ENCODE results near the gene TCF3.
A peak's percentile ranks its signal among the peaks of the same experiment; 100 is the strongest.

Gene TCF3

GRCh38 chr19:1632462-1633268 lies 19.8 kb downstream of the TCF3 start:
- H3K9me3 ChIP-seq (ENCODE audit: insufficient read depth, low read length) = no peaks in the 10 kb centered on the region
- H3K4me3 ChIP-seq (ENCODE audit: insufficient read length, low read depth) = no peak overlapping the region
- peaks cover 14% of the 10 kb centered on the region for H3K4me1 ChIP-seq (ENCODE audit: insufficient read depth, insufficient read length)
- H3K27me3 ChIP-seq (ENCODE audit: insufficient read depth, insufficient read length) = no peaks in the 10 kb centered on the region
- DNase-seq (ENCODE audit: low read depth, low spot score) = no peak
- no peak overlapping the region for H3K9ac ChIP-seq (ENCODE audit: insufficient read length, low read depth)
- no peak for TF ChIP-seq ZNF274 (IDR thresholded peaks at IDR 0.05; ENCODE audit: low read depth, low read length)
- TF ChIP-seq YY1 (IDR thresholded peaks at IDR 0.05; ENCODE audit: insufficient read depth, insufficient read length) = no peak
- no peak for TF ChIP-seq SUZ12 (IDR thresholded peaks at IDR 0.05; ENCODE audit: extremely low read depth, insufficient read depth, insufficient read length)
- H3K36me3 ChIP-seq (ENCODE audit: insufficient read depth, insufficient read length, low read length) = peaks cover 80% of the 10 kb centered on the region

- Histone ChIP-seq H3K4me1 (ENCODE audit: insufficient read depth, insufficient read length) (peaks cover 22% of the 10 kb centered on the region), H3K9ac (ENCODE audit: insufficient read length, low read depth) (peak overlapping the region; percentile 56), H3K27me3 (ENCODE audit: insufficient read depth, insufficient read length) (no peaks in the 10 kb centered on the region), H3K36me3 (ENCODE audit: insufficient read depth, insufficient read length, low read length) (peaks cover 79% of the 10 kb centered on the region), H3K9me3 (ENCODE audit: insufficient read depth, low read length) (no peaks in the 10 kb centered on the region), H3K4me3 (ENCODE audit: insufficient read length, low read depth) (no peak overlapping the region)
- no peak for DNase-seq (ENCODE audit: low read depth, low spot score)
- TF ChIP-seq YY1 (IDR thresholded peaks at IDR 0.05; ENCODE audit: insufficient read depth, insufficient read length) = no peak
- TF ChIP-seq ZNF274 (IDR thresholded peaks at IDR 0.05; ENCODE audit: low read depth, low read length) = no peak
- TF ChIP-seq SUZ12 (IDR thresholded peaks at IDR 0.05; ENCODE audit: extremely low read depth, insufficient read depth, insufficient read length) = no peak
These were observed 20.8 kb downstream of the TCF3 start for GRCh38 chr19:1631557-1632100.

- H3K4me3 ChIP-seq (ENCODE audit: insufficient read length, low read depth) = no peak overlapping the region
- DNase-seq (ENCODE audit: low read depth, low spot score) = no peak
- H3K4me1 ChIP-seq (ENCODE audit: insufficient read depth, insufficient read length) = peaks cover 23% of the 10 kb centered on the region
- H3K9ac ChIP-seq (ENCODE audit: insufficient read length, low read depth) = no peak overlapping the region
- H3K36me3 ChIP-seq (ENCODE audit: insufficient read depth, insufficient read length, low read length) = peaks cover 77% of the 10 kb centered on the region
- H3K27me3 ChIP-seq (ENCODE audit: insufficient read depth, insufficient read length) = no peaks in the 10 kb centered on the region
- TF ChIP-seq ZNF274 (IDR thresholded peaks at IDR 0.05; ENCODE audit: low read depth, low read length) (no peak), SUZ12 (IDR thresholded peaks at IDR 0.05; ENCODE audit: extremely low read depth, insufficient read depth, insufficient read length) (no peak), YY1 (IDR thresholded peaks at IDR 0.05; ENCODE audit: insufficient read depth, insufficient read length) (no peak)
- no peaks in the 10 kb centered on the region for H3K9me3 ChIP-seq (ENCODE audit: insufficient read depth, low read length)
These were observed 21.6 kb downstream of the TCF3 start for GRCh38 chr19:1630811-1631210.

- Histone ChIP-seq H3K36me3 (ENCODE audit: insufficient read depth, insufficient read length, low read length) (peaks cover 83% of the 10 kb centered on the region), H3K27me3 (ENCODE audit: insufficient read depth, insufficient read length) (no peaks in the 10 kb centered on the region)
These were observed 22.4 kb downstream of the TCF3 start for GRCh38 chr19:1630012-1630411.

GRCh38 chr19:1629256-1629808 lies 23.1 kb downstream of the TCF3 start:
- peaks cover 83% of the 10 kb centered on the region for H3K36me3 ChIP-seq (ENCODE audit: insufficient read depth, insufficient read length, low read length)
- no peak for DNase-seq (ENCODE audit: low read depth, low spot score)
- TF ChIP-seq ZNF274 (IDR thresholded peaks at IDR 0.05; ENCODE audit: low read depth, low read length) (no peak), SUZ12 (IDR thresholded peaks at IDR 0.05; ENCODE audit: extremely low read depth, insufficient read depth, insufficient read length) (no peak), YY1 (IDR thresholded peaks at IDR 0.05; ENCODE audit: insufficient read depth, insufficient read length) (no peak)
- peaks cover 22% of the 10 kb centered on the region for H3K4me1 ChIP-seq (ENCODE audit: insufficient read depth, insufficient read length)
- H3K9me3 ChIP-seq (ENCODE audit: insufficient read depth, low read length) = no peaks in the 10 kb centered on the region
- H3K27me3 ChIP-seq (ENCODE audit: insufficient read depth, insufficient read length) = no peaks in the 10 kb centered on the region
- no peak overlapping the region for H3K9ac ChIP-seq (ENCODE audit: insufficient read length, low read depth)
- no peak overlapping the region for H3K4me3 ChIP-seq (ENCODE audit: insufficient read length, low read depth)

More at GRCh38 chr19:1630012-1630411, 22.4 kb downstream of the TCF3 start:
- DNase-seq (ENCODE audit: low read depth, low spot score) = no peak
- Histone ChIP-seq H3K4me3 (ENCODE audit: insufficient read length, low read depth) (no peak overlapping the region), H3K4me1 (ENCODE audit: insufficient read depth, insufficient read length) (peaks cover 24% of the 10 kb centered on the region), H3K9ac (ENCODE audit: insufficient read length, low read depth) (no peak overlapping the region), H3K9me3 (ENCODE audit: insufficient read depth, low read length) (no peaks in the 10 kb centered on the region)
- no peak for TF ChIP-seq ZNF274 (IDR thresholded peaks at IDR 0.05; ENCODE audit: low read depth, low read length)
- TF ChIP-seq YY1 (IDR thresholded peaks at IDR 0.05; ENCODE audit: insufficient read depth, insufficient read length) = no peak
- TF ChIP-seq SUZ12 (IDR thresholded peaks at IDR 0.05; ENCODE audit: extremely low read depth, insufficient read depth, insufficient read length) = no peak

- peaks cover 80% of the 10 kb centered on the region for H3K36me3 ChIP-seq (ENCODE audit: insufficient read depth, insufficient read length, low read length)
- H3K9me3 ChIP-seq (ENCODE audit: insufficient read depth, low read length) = no peaks in the 10 kb centered on the region
- no peaks in the 10 kb centered on the region for H3K27me3 ChIP-seq (ENCODE audit: insufficient read depth, insufficient read length)
- no peak for TF ChIP-seq ZNF274 (IDR thresholded peaks at IDR 0.05; ENCODE audit: low read depth, low read length)
- no peak for TF ChIP-seq SUZ12 (IDR thresholded peaks at IDR 0.05; ENCODE audit: extremely low read depth, insufficient read depth, insufficient read length)
- TF ChIP-seq YY1 (IDR thresholded peaks at IDR 0.05; ENCODE audit: insufficient read depth, insufficient read length) = no peak
- H3K4me1 ChIP-seq (ENCODE audit: insufficient read depth, insufficient read length) = peaks cover 21% of the 10 kb centered on the region
- no peak overlapping the region for H3K9ac ChIP-seq (ENCODE audit: insufficient read length, low read depth)
- no peak for DNase-seq (ENCODE audit: low read depth, low spot score)
- no peak overlapping the region for H3K4me3 ChIP-seq (ENCODE audit: insufficient read length, low read depth)
These were observed 25.2 kb downstream of the TCF3 start for GRCh38 chr19:1627194-1627593.

- H3K9ac ChIP-seq (ENCODE audit: insufficient read length, low read depth) = no peak overlapping the region
- TF ChIP-seq YY1 (IDR thresholded peaks at IDR 0.05; ENCODE audit: insufficient read depth, insufficient read length) (no peak), SUZ12 (IDR thresholded peaks at IDR 0.05; ENCODE audit: extremely low read depth, insufficient read depth, insufficient read length) (no peak), ZNF274 (IDR thresholded peaks at IDR 0.05; ENCODE audit: low read depth, low read length) (no peak)
- peaks cover 79% of the 10 kb centered on the region for H3K36me3 ChIP-seq (ENCODE audit: insufficient read depth, insufficient read length, low read length)
- no peak overlapping the region for H3K4me3 ChIP-seq (ENCODE audit: insufficient read length, low read depth)
- peaks cover 22% of the 10 kb centered on the region for H3K4me1 ChIP-seq (ENCODE audit: insufficient read depth, insufficient read length)
- DNase-seq (ENCODE audit: low read depth, low spot score) = no peak
- no peaks in the 10 kb centered on the region for H3K9me3 ChIP-seq (ENCODE audit: insufficient read depth, low read length)
- H3K27me3 ChIP-seq (ENCODE audit: insufficient read depth, insufficient read length) = no peaks in the 10 kb centered on the region
These were observed 25.9 kb downstream of the TCF3 start for GRCh38 chr19:1626417-1627010.
